CD4-positive, alpha-beta T cell (primary cell): ENCODE data around the gene TRIP4. TPM values are rescaled to one million over a fixed set of nuclear protein-coding genes. Genes with fewer than 3 reads are reported as not detected.

ENCODE experiments used
- ATAC-seq: fragments of 200-7000 bp; cut with Tn5 transposase; one replicate; pipeline ENCODE4 v1.10.0; 2022; ENCODE audit warnings: mild to moderate bottlenecking; ENCODE audit not compliant: poor library complexity
- CTCF ChIA-PET: fragments of 350-600 bp; sonication (Branson Sonifier 250); formaldehyde crosslinking; loops from one replicate; lab custom pipeline; 2021; ENCODE audit warnings: antibody characterized with exemption, inconsistent platforms; lab: Charles Lee
- POLR2A ChIA-PET: fragments of 350-600 bp; sonication (Branson Sonifier 250); formaldehyde crosslinking; loops from one replicate; lab custom pipeline; 2021; ENCODE audit warnings: antibody characterized with exemption, inconsistent platforms; lab: Charles Lee
- DNase-seq, 14 experiments: peaks; one replicate each; pipeline ENCODE4 v3.0.0-alpha.2; 2013 to 2020; ENCODE audit warnings: mixed read lengths in 2 of 14
- H3K27ac ChIP-seq, 2 donors: one replicate each; pipeline versions ENCODE4 v1.5.1 to v1.7.0; 2013; ENCODE audit warnings: low read length in 2 of 2, low read depth in 1 of 2, mild to moderate bottlenecking in 1 of 2
- H3K27me3 ChIP-seq, 2 experiments: 1 replicate in 1 of 2; 2 replicates in 1 of 2; pipeline versions ENCODE4 v1.6.1 to v1.7.0; 2013; ENCODE audit warnings: low read length in 2 of 2, control low read depth in 1 of 2, mild to moderate bottlenecking in 1 of 2, moderate library complexity in 1 of 2; ENCODE audit not compliant: insufficient read depth in 2 of 2, control insufficient read depth in 1 of 2
- H3K36me3 ChIP-seq: one replicate; pipeline ENCODE4 v1.6.1; 2013; ENCODE audit warnings: low read length, control low read depth; ENCODE audit not compliant: insufficient read depth
- H3K4me1 ChIP-seq: one replicate; pipeline ENCODE4 v1.6.1; 2013; ENCODE audit warnings: low read length, control low read depth; ENCODE audit not compliant: insufficient read depth
- H3K4me3 ChIP-seq: one replicate; pipeline ENCODE4 v1.5.1; 2013; ENCODE audit warnings: mild to moderate bottlenecking, low read length, moderate library complexity
- H3K9me3 ChIP-seq, 2 experiments: 1 replicate in 1 of 2; 2 replicates in 1 of 2; pipeline versions ENCODE4 v1.6.1 to v1.7.0; 2013; ENCODE audit warnings: low read length in 2 of 2, mild to moderate bottlenecking in 2 of 2, control low read depth in 1 of 2, moderate library complexity in 1 of 2; ENCODE audit not compliant: control insufficient read depth in 1 of 2, insufficient read depth in 1 of 2
- H3K27ac Mint-ChIP-seq: one replicate; pipeline ENCODE4 v1.8.0; 2020; ENCODE audit warnings: mixed read lengths
- H3K27me3 Mint-ChIP-seq: one replicate; pipeline ENCODE4 v1.8.0; 2021; ENCODE audit warnings: mixed read lengths
- H3K36me3 Mint-ChIP-seq: one replicate; pipeline ENCODE4 v1.8.0; 2021; ENCODE audit warnings: low read depth, mixed read lengths
- H3K4me1 Mint-ChIP-seq: one replicate; pipeline ENCODE4 v1.8.0; 2021; ENCODE audit warnings: low read depth, mixed read lengths
- H3K4me3 Mint-ChIP-seq: one replicate; pipeline ENCODE4 v1.8.0; 2020; ENCODE audit warnings: mild to moderate bottlenecking, mixed read lengths
- H3K9me3 Mint-ChIP-seq: one replicate; pipeline ENCODE4 v1.8.0; 2020; ENCODE audit warnings: mixed read lengths
- intact Hi-C, 2 experiments: fragments of 100-400 bp; cut with DNase I in 1 of 2; cut with micrococcal nuclease in 1 of 2; formaldehyde crosslinking; loops; one replicate each; pipeline versions ENCODE4 v1.15.1 to v1.9.0; 2023 to 2025; cut with DNase I, micrococcal nuclease
- total RNA-seq, 174 experiments: library from RNA in 2 of 174; stranded (reverse) in 2 of 174; gene quantifications; one replicate each; pipeline ENCODE4 v1.2.3 and lab custom pipeline; 2021 to 2026
- TF ChIP-seq, protein P1 (sequence below): fragments of 200-600 bp; IDR thresholded peaks from one replicate; pipeline ENCODE4 v1.8.0; 2022; ENCODE audit warnings: antibody characterized with exemption, mild to moderate bottlenecking

The TRIP4 gene
- total RNA-seq, 2 experiments from 2014 or later = 9.6 to 10.7 TPM

DNA sequence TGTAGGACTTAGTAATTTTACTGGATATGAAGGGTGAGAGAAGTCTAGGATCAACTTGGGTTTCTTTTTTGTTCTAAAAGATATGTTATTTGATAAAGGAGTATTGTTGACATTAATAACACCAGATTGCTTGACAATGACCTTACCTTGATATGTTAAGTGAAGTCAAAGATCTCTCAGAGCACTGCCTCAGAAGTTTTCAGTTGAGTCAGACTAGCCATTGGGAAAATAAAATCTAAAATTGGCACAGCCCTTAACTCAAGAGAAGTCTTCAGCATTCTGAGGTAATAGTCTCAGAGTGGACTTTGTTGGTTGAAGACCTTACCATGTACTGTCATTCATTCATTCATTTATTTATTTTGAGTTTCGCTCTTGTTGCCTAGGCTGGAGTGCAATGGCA is 50.3 kb downstream of the TRIP4 start:
- Histone ChIP-seq H3K36me3 (peaks cover 8% of the 10 kb centered on the region), H3K27ac (no peak overlapping the region), H3K9me3 (no peaks in the 10 kb centered on the region), H3K4me1 (peaks cover 19% of the 10 kb centered on the region), H3K4me3 (no peak overlapping the region), H3K27me3 (no peaks in the 10 kb centered on the region)
- H3K27me3 Mint-ChIP-seq = no peaks in the 10 kb centered on the region
- ChIA-PET POLR2A (interaction anchor here (1.0 to 1.4 kb wide), 4 partner anchors 11 to 51 kb away, joined by 3 to 5 read pairs (median 3); partner anchors contain the start of gene TRIP4), CTCF (no interaction called here)
- no peaks in the 10 kb centered on the region for H3K9me3 Mint-ChIP-seq
- peak overlapping the region; percentile 10 for H3K27ac Mint-ChIP-seq
- DNase-seq (no peak), ATAC-seq (no peak)
- peaks cover 48% of the 10 kb centered on the region for H3K4me1 Mint-ChIP-seq
- TF ChIP-seq, protein P1, sequence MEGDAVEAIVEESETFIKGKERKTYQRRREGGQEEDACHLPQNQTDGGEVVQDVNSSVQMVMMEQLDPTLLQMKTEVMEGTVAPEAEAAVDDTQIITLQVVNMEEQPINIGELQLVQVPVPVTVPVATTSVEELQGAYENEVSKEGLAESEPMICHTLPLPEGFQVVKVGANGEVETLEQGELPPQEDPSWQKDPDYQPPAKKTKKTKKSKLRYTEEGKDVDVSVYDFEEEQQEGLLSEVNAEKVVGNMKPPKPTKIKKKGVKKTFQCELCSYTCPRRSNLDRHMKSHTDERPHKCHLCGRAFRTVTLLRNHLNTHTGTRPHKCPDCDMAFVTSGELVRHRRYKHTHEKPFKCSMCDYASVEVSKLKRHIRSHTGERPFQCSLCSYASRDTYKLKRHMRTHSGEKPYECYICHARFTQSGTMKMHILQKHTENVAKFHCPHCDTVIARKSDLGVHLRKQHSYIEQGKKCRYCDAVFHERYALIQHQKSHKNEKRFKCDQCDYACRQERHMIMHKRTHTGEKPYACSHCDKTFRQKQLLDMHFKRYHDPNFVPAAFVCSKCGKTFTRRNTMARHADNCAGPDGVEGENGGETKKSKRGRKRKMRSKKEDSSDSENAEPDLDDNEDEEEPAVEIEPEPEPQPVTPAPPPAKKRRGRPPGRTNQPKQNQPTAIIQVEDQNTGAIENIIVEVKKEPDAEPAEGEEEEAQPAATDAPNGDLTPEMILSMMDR = no peak
- H3K4me3 Mint-ChIP-seq = no peak overlapping the region
- peaks cover 26% of the 10 kb centered on the region for H3K36me3 Mint-ChIP-seq
- intact Hi-C loops = loop anchor here in 1 of 2 experiments (10.0 kb wide), 1 partner anchor 187 kb away; no protein-coding TSS in a partner anchor

DNA sequence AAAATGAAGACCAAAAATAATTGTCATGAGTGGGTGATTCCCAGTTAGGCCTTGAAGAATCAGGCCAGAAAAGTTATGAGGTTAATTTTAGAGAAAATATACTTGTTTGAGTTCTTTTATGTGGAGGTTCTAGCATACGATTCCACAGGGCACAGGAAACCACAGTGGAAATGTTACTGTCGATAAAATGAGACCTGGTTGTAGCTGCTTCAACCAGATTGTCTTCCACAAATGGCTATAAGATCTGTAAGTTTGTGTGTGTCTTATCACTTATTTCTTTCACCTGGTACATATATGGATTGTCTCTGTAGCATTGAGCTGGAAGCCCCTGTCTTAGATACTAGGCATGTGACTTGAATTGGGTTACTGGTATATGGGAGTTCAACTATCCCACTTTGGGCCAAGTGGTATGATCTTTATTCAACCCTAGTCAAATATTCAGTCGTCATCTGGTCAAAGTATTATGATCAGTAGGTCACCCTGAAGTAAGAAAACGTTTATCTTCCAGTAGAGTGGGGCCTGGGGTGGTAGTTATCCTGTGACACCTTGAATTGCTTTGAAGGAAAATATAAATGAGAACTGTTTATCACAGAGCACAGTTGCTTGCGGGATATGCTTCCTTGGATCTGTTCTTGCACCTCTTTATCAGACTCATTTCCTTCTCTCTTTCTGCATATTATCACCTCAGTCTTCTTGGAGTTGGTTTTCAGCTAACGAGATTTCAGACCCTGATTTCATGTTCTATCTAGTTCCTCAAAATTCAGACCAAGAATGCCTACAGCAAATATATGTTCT is 51.2 kb downstream of the TRIP4 start:
- peaks cover 57% of the 10 kb centered on the region for H3K4me1 Mint-ChIP-seq

DNA sequence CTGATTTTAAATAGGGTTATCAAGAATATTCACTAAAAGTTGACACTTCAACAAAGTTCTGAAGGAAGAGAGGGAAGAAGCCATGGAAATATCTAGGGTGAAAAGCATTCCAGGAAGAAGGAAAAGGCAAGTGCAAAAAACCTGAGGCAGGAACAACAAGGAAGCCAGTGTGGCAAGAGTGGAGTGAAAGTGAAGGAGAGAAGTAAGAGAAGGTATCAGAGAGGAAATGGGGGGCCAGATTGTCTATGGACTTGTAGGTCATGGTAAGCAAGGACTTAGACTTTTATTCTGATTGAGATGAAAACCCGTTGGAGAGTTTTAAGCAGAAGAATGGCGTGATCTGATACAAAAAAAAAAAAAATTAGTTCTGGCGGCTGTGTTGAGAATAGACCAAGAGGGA is 54.2 kb downstream of the TRIP4 start:
- no peak overlapping the region for H3K27ac Mint-ChIP-seq

More for the DNA sequence above, 51.2 kb downstream of the TRIP4 start:
- Histone ChIP-seq H3K27ac (no peak overlapping the region), H3K36me3 (peaks cover 8% of the 10 kb centered on the region), H3K9me3 (no peaks in the 10 kb centered on the region), H3K4me3 (no peak overlapping the region), H3K4me1 (peaks cover 24% of the 10 kb centered on the region), H3K27me3 (no peaks in the 10 kb centered on the region)
- CTCF ChIA-PET = no interaction called here
- no peaks in the 10 kb centered on the region for H3K9me3 Mint-ChIP-seq
- peak; percentile 48 for ATAC-seq
- H3K27ac Mint-ChIP-seq = peak overlapping the region; percentile 63
- DNase-seq = peak in 1 of 14 experiments; percentile 9
- peak overlapping the region; percentile 34 for H3K4me3 Mint-ChIP-seq
- intact Hi-C loops = loop anchor here in 1 of 2 experiments (10.0 kb wide), 1 partner anchor 186 kb away; no protein-coding TSS in a partner anchor
- H3K27me3 Mint-ChIP-seq = no peaks in the 10 kb centered on the region
- POLR2A ChIA-PET = interaction anchor here (0.9 to 1.4 kb wide), 5 partner anchors 9 to 51 kb away, joined by 3 to 5 read pairs (median 3); partner anchors contain the start of gene TRIP4
- TF ChIP-seq, protein P1 = no peak
- H3K36me3 Mint-ChIP-seq = peaks cover 26% of the 10 kb centered on the region

More for the DNA sequence above, 54.2 kb downstream of the TRIP4 start:
- peaks cover 22% of the 10 kb centered on the region for H3K4me1 ChIP-seq
- H3K9me3 ChIP-seq = no peaks in the 10 kb centered on the region
- no peaks in the 10 kb centered on the region for H3K27me3 ChIP-seq
- Mint-ChIP-seq H3K9me3 (no peaks in the 10 kb centered on the region), H3K4me1 (peaks cover 57% of the 10 kb centered on the region), H3K36me3 (peaks cover 41% of the 10 kb centered on the region), H3K27me3 (no peaks in the 10 kb centered on the region), H3K4me3 (no peak overlapping the region)
- H3K27ac ChIP-seq = no peak overlapping the region
- no peak for DNase-seq
- TF ChIP-seq, protein P1 = no peak
- no peak overlapping the region for H3K4me3 ChIP-seq
- ATAC-seq = no peak
- peaks cover 12% of the 10 kb centered on the region for H3K36me3 ChIP-seq
- CTCF ChIA-PET = interaction anchor here (0.6 kb wide), 1 partner anchor 189 kb away, joined by 3 read pairs; no protein-coding TSS in a partner anchor
- intact Hi-C loops = no loop called here
- POLR2A ChIA-PET = no interaction called here
